ENCODE results near the gene BLID.

The BLID gene

GRCh38 chr11:122103726-122104125 lies 12.3 kb downstream of the BLID start:
- no peak for DNase-seq

GRCh38 chr11:122103321-122103720 lies 12.7 kb downstream of the BLID start:
- no peak for DNase-seq

GRCh38 chr11:122102426-122102825 lies 13.6 kb downstream of the BLID start:
- DNase-seq: no peak

GRCh38 chr11:122101625-122102291 lies 14.3 kb downstream of the BLID start:
- DNase-seq: no peak

- DNase-seq: no peak
These were observed 15.3 kb downstream of the BLID start for GRCh38 chr11:122100756-122101080.

GRCh38 chr11:122100037-122100755 lies 15.8 kb downstream of the BLID start:
- DNase-seq: no peak

- DNase-seq: no peak
These were observed 16.5 kb downstream of the BLID start for GRCh38 chr11:122099374-122100036.

GRCh38 chr11:122098261-122098980 lies 17.6 kb downstream of the BLID start:
- DNase-seq: no peak

- DNase-seq: no peak
These were observed 18.5 kb downstream of the BLID start for GRCh38 chr11:122097419-122098001.

- DNase-seq: no peak
These were observed 19.5 kb downstream of the BLID start for GRCh38 chr11:122096272-122097112.

GRCh38 chr11:122095681-122096262 lies 20.2 kb downstream of the BLID start:
- DNase-seq: no peak

GRCh38 chr11:122094836-122095235 lies 21.2 kb downstream of the BLID start:
- no peak for DNase-seq

GRCh38 chr11:122093731-122094275 lies 22.2 kb downstream of the BLID start:
- no peak for DNase-seq

- no peak for DNase-seq
These were observed 24.2 kb downstream of the BLID start for GRCh38 chr11:122091835-122092234.

- no peak for DNase-seq
These were observed 26.9 kb downstream of the BLID start for GRCh38 chr11:122089111-122089510.

- DNase-seq: no peak
These were observed 30.3 kb downstream of the BLID start for GRCh38 chr11:122085712-122086111.

GRCh38 chr11:122085264-122085663 lies 30.8 kb downstream of the BLID start:
- DNase-seq: no peak

- no peak for DNase-seq
These were observed 33.8 kb downstream of the BLID start for GRCh38 chr11:122082205-122082604.

- DNase-seq: no peak
These were observed 34.9 kb downstream of the BLID start for GRCh38 chr11:122081073-122081472.

- DNase-seq: no peak
These were observed 38.6 kb downstream of the BLID start for GRCh38 chr11:122077459-122077858.

- no peak for DNase-seq
These were observed 39.4 kb downstream of the BLID start for GRCh38 chr11:122076512-122077120.

All from GF-D8 (cell line).